Measurements from ENCODE around the gene PARD3B.

Gene PARD3B

DNA sequence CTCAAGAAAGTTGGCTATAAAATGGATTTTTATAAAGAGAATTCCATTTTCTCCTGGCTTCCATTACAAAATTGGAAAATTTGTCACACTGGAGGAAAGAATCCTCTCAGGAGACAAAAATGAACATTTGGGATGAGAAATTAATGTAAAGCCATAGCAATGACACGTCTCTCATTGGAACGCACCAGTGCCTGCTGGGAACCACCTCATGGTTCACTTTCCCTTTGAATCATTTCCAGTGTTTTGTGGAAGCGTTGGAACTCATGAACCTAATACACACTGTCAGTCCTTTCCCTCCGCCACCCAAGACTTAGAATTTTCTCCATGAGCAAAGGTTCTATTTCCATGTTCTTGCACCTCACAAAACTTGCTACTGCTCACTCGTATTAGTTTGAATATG lies 1116.0 kb downstream of the PARD3B start:
- Histone ChIP-seq H3K9me3 (ENCODE audit: insufficient read depth, low read length, severe bottlenecking) (no peaks in the 10 kb centered on the region), H3K4me3 (ENCODE audit: low read depth in 1 of 2, low read length in 2 of 2) (no peak overlapping the region), H3K27ac (ENCODE audit: low read length) (no peak overlapping the region), H3K9ac (ENCODE audit: low read depth, low read length) (no peak overlapping the region), H3K36me3 (ENCODE audit: insufficient read depth, low read length) (no peaks in the 10 kb centered on the region), H2AFZ (ENCODE audit: low read depth, low read length) (no peak overlapping the region), H4K20me1 (ENCODE audit: insufficient read depth, low read length) (no peaks in the 10 kb centered on the region; the same call in 1 of the 2 replicates), H3K79me2 (ENCODE audit: insufficient read depth, low read length) (no peaks in the 10 kb centered on the region), H3K27me3 (ENCODE audit: insufficient read depth, low read length, poor library complexity) (no peaks in the 10 kb centered on the region), H3K4me2 (ENCODE audit: insufficient read depth, low read length) (no peak overlapping the region), H3K4me1 (ENCODE audit: insufficient read depth, low read length) (no peaks in the 10 kb centered on the region)
- no peak for TF ChIP-seq EZH2 (IDR thresholded peaks at IDR 0.05; ENCODE audit: borderline replicate concordance, low read depth, low read length, severe bottlenecking)
- ATAC-seq (ENCODE audit: insufficient read depth, low read depth): no peak
- no peak for DNase-seq

DNA sequence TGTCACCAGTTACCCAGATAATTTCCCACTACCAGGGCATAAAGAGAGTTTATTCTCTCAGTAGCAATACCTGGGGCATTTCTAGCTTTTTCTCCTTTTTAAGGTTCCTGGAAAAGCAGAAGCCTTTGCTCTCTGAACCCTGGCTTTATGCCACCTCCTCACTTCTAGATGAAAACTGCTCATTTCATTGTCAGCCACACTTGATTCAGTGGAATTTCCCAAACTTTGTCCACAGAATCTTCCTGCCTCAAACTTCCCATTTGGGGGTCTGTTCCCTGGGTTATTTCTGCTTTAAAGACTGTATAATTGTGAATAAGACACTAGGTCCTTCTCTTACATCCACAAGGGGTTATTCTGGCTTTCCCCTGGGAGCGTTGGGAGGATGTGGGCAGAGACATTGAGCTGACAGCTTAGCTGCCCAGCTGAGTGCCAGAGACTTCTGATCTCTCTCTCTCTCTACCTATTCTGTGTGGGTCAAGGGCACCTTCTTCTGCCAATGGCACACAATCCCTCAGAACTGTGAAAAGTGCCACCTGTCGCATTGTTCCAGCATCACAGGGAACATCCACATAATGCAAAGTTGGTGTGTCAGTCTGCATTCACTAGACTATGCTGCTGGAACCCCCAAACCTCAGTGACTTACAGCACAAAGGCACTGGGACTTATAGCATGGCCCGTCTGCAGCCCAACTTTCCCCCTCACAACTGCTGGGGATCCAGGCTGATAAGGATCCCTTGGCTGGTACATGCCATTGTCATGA lies 1117.1 kb downstream of the PARD3B start:
- Histone ChIP-seq H3K27ac (ENCODE audit: low read length) (no peak overlapping the region), H3K4me2 (ENCODE audit: insufficient read depth, low read length) (no peak overlapping the region), H4K20me1 (ENCODE audit: insufficient read depth, low read length) (no peaks in the 10 kb centered on the region; the same call in 1 of the 2 replicates), H2AFZ (ENCODE audit: low read depth, low read length) (no peak overlapping the region), H3K9me3 (ENCODE audit: insufficient read depth, low read length, severe bottlenecking) (no peaks in the 10 kb centered on the region), H3K79me2 (ENCODE audit: insufficient read depth, low read length) (no peaks in the 10 kb centered on the region), H3K27me3 (ENCODE audit: insufficient read depth, low read length, poor library complexity) (no peaks in the 10 kb centered on the region), H3K36me3 (ENCODE audit: insufficient read depth, low read length) (no peaks in the 10 kb centered on the region), H3K4me3 (ENCODE audit: low read depth in 1 of 2, low read length in 2 of 2) (no peak overlapping the region), H3K4me1 (ENCODE audit: insufficient read depth, low read length) (no peaks in the 10 kb centered on the region), H3K9ac (ENCODE audit: low read depth, low read length) (no peak overlapping the region)
- TF ChIP-seq EZH2 (IDR thresholded peaks at IDR 0.05; ENCODE audit: borderline replicate concordance, low read depth, low read length, severe bottlenecking): no peak
- TF ChIP-seq, protein P1, sequence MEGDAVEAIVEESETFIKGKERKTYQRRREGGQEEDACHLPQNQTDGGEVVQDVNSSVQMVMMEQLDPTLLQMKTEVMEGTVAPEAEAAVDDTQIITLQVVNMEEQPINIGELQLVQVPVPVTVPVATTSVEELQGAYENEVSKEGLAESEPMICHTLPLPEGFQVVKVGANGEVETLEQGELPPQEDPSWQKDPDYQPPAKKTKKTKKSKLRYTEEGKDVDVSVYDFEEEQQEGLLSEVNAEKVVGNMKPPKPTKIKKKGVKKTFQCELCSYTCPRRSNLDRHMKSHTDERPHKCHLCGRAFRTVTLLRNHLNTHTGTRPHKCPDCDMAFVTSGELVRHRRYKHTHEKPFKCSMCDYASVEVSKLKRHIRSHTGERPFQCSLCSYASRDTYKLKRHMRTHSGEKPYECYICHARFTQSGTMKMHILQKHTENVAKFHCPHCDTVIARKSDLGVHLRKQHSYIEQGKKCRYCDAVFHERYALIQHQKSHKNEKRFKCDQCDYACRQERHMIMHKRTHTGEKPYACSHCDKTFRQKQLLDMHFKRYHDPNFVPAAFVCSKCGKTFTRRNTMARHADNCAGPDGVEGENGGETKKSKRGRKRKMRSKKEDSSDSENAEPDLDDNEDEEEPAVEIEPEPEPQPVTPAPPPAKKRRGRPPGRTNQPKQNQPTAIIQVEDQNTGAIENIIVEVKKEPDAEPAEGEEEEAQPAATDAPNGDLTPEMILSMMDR (IDR thresholded peaks at IDR 0.05; ENCODE audit: borderline replicate concordance, extremely low read depth, low read length, poor library complexity, severe bottlenecking): no peak
- DNase-seq (no peak), ATAC-seq (ENCODE audit: insufficient read depth, low read depth) (no peak)

DNA sequence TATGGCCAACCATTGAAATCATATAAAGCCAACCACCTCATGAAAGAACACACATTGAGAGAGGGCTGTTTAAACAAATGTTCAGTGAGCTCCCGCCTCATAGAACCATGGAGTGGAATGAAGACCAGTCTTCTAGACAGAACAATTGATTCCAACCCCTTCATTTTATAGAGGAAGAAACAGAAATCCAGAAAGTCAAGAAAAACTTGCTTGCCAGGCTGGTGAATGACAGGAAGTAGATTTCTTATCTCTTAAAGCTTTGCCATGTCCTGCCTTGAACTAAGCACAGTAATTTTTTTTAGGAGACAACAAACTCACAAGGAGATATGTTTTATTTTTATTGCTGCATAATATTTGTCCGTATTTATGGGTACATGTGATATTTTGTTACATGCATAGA lies 1120.5 kb downstream of the PARD3B start:
- Histone ChIP-seq H3K4me1 (ENCODE audit: insufficient read depth, low read length) (no peaks in the 10 kb centered on the region), H3K4me3 (ENCODE audit: low read depth in 1 of 2, low read length in 2 of 2) (no peak overlapping the region), H3K27ac (ENCODE audit: low read length) (no peak overlapping the region), H2AFZ (ENCODE audit: low read depth, low read length) (no peak overlapping the region), H3K9ac (ENCODE audit: low read depth, low read length) (no peak overlapping the region), H3K9me3 (ENCODE audit: insufficient read depth, low read length, severe bottlenecking) (no peaks in the 10 kb centered on the region), H3K4me2 (ENCODE audit: insufficient read depth, low read length) (no peak overlapping the region), H4K20me1 (ENCODE audit: insufficient read depth, low read length) (no peaks in the 10 kb centered on the region; the same call in 1 of the 2 replicates), H3K79me2 (ENCODE audit: insufficient read depth, low read length) (no peaks in the 10 kb centered on the region), H3K36me3 (ENCODE audit: insufficient read depth, low read length) (no peaks in the 10 kb centered on the region), H3K27me3 (ENCODE audit: insufficient read depth, low read length, poor library complexity) (no peaks in the 10 kb centered on the region)
- DNase-seq (no peak), ATAC-seq (ENCODE audit: insufficient read depth, low read depth) (no peak)
- TF ChIP-seq EZH2 (IDR thresholded peaks at IDR 0.05; ENCODE audit: borderline replicate concordance, low read depth, low read length, severe bottlenecking): no peak

Measured in DND-41 (cell line).